Neuronal stem cell (in vitro differentiated cells): ENCODE results near the gene MRPL30.
"Not testable (repeated sequence)": the region's sequence is repeated elsewhere in the genome, so short reads cannot be mapped to it uniquely, and the experiment has no call there.

ENCODE experiments used
- DNase-seq: peaks from one replicate; pipeline ENCODE4 v3.0.0-alpha.2; 2013; ENCODE audit warnings: low spot score
- H2AFZ ChIP-seq: one replicate; pipeline ENCODE4 v1.6.1; 2013; ENCODE audit warnings: mild to moderate bottlenecking, low read length, inconsistent platforms
- H2AK5ac ChIP-seq: 2 replicates; pipeline ENCODE4 v1.6.1; 2013; ENCODE audit warnings: low read depth, mild to moderate bottlenecking, inconsistent platforms, low read length, moderate library complexity, mixed read lengths
- H2BK120ac ChIP-seq: 2 replicates; pipeline ENCODE4 v1.6.1; 2013; ENCODE audit warnings: low read depth, mild to moderate bottlenecking, inconsistent platforms, low read length, moderate library complexity, mixed read lengths
- H2BK12ac ChIP-seq: one replicate; pipeline ENCODE4 v1.6.1; 2013; ENCODE audit warnings: low read length, inconsistent platforms
- H2BK15ac ChIP-seq: 2 replicates; pipeline ENCODE4 v1.6.1; 2013; ENCODE audit warnings: mild to moderate bottlenecking, low read length, inconsistent platforms, mixed read lengths
- H2BK5ac ChIP-seq: one replicate; pipeline ENCODE4 v1.6.1; 2013; ENCODE audit warnings: inconsistent platforms, mild to moderate bottlenecking, low read length, moderate library complexity
- H3K14ac ChIP-seq: one replicate; pipeline ENCODE4 v1.6.1; 2013; ENCODE audit warnings: low read length, inconsistent platforms
- H3K18ac ChIP-seq: 2 replicates; pipeline ENCODE4 v1.6.1; 2013; ENCODE audit warnings: low read length, inconsistent platforms
- H3K23ac ChIP-seq: 2 replicates; pipeline ENCODE4 v1.6.1; 2013; ENCODE audit warnings: low read depth, mild to moderate bottlenecking, mixed read lengths, low read length, inconsistent platforms; ENCODE audit not compliant: poor library complexity
- H3K27ac ChIP-seq: replicated peaks from 3 replicates; pipeline ENCODE4 v1.5.1; 2013; ENCODE audit warnings: low read length, inconsistent platforms
- H3K27me3 ChIP-seq, 3 experiments: 2 replicates each; pipeline ENCODE4 v1.6.1; 2013; ENCODE audit warnings: low read length in 3 of 3, mild to moderate bottlenecking in 2 of 3, inconsistent platforms in 1 of 3, low read depth in 1 of 3, mixed read lengths in 1 of 3, moderate library complexity in 1 of 3; ENCODE audit not compliant: control insufficient read depth in 3 of 3, insufficient read depth in 3 of 3
- H3K36me3 ChIP-seq, 2 donors: replicated peaks in 1 of 2; 2 replicates each; pipeline ENCODE4 v1.6.1; 2013; ENCODE audit warnings: low read length in 2 of 2; ENCODE audit not compliant: control insufficient read depth in 2 of 2, insufficient read depth in 2 of 2
- H3K4ac ChIP-seq: 2 replicates; pipeline ENCODE4 v1.6.1; 2013; ENCODE audit warnings: inconsistent platforms, mild to moderate bottlenecking, low read length, moderate library complexity
- H3K4me1 ChIP-seq, 2 donors: 1 replicate in 1 of 2; 2 replicates in 1 of 2; pipeline ENCODE4 v1.6.1; 2013; ENCODE audit warnings: low read length in 2 of 2, low read depth in 1 of 2; ENCODE audit not compliant: control insufficient read depth in 2 of 2, insufficient read depth in 1 of 2
- H3K4me2 ChIP-seq: one replicate; pipeline ENCODE4 v1.6.1; 2013; ENCODE audit warnings: mild to moderate bottlenecking, low read length, inconsistent platforms; ENCODE audit not compliant: insufficient read depth, poor library complexity, severe bottlenecking
- H3K4me3 ChIP-seq, 2 donors: 2 replicates each; pipeline ENCODE4 v1.5.1; 2013; ENCODE audit warnings: low read length in 2 of 2, mild to moderate bottlenecking in 2 of 2, inconsistent platforms in 1 of 2, moderate library complexity in 1 of 2
- H3K79me1 ChIP-seq: one replicate; pipeline ENCODE4 v1.6.1; 2013; ENCODE audit warnings: low read depth, mild to moderate bottlenecking, inconsistent platforms, low read length, moderate library complexity
- H3K9ac ChIP-seq: one replicate; pipeline ENCODE4 v1.6.1; 2013; ENCODE audit warnings: mild to moderate bottlenecking, low read depth, low read length, inconsistent platforms; ENCODE audit not compliant: poor library complexity
- H3K9me3 ChIP-seq, 2 donors: replicated peaks in 1 of 2; 2 replicates each; pipeline versions ENCODE3 to v1.6.1; 2013; ENCODE audit warnings: low read length in 2 of 2, mild to moderate bottlenecking in 2 of 2, inconsistent platforms in 1 of 2, low read depth in 1 of 2, mixed read lengths in 1 of 2, moderate library complexity in 1 of 2; ENCODE audit not compliant: control insufficient read depth in 2 of 2, insufficient read depth in 1 of 2
- H4K8ac ChIP-seq: one replicate; pipeline ENCODE4 v1.6.1; 2013; ENCODE audit warnings: low read depth, mild to moderate bottlenecking, inconsistent platforms, low read length, moderate library complexity
- H4K91ac ChIP-seq: one replicate; pipeline ENCODE4 v1.6.1; 2013; ENCODE audit warnings: low read length, low read depth, mild to moderate bottlenecking, inconsistent platforms; ENCODE audit not compliant: poor library complexity
- WGBS, 2 donors: extraction: QIAGEN DNeasy Blood & Tissue Kit; methylation state at CpG; one replicate each; pipeline ENCODE4 v1.1.7; 2013; ENCODE audit warnings: missing lambda C conversion rate in 2 of 2, mixed read lengths in 1 of 2; ENCODE audit not compliant: insufficient read length in 2 of 2, insufficient replicate concordance in 1 of 2; ENCODE audit errors: extremely low coverage in 2 of 2; 5-methylcytosine and 5-hydroxymethylcytosine counted together

Gene MRPL30

GRCh38 chr2:99205491-99205890 lies 24.5 kb downstream of the MRPL30 start:
- Histone ChIP-seq H3K9me3 (peaks cover 0 to 8% of the 10 kb centered on the region in 2 donors), H3K9ac (no peak overlapping the region), H3K27ac (no peak overlapping the region), H2BK120ac (no peak overlapping the region), H3K23ac (no peak overlapping the region), H3K27me3 (no peaks in the 10 kb centered on the region), H4K91ac (no peak overlapping the region), H2BK15ac (no peak overlapping the region), H4K8ac (no peak overlapping the region), H3K14ac (no peak overlapping the region), H2BK5ac (no peak overlapping the region), H3K79me1 (no peaks in the 10 kb centered on the region), H2AFZ (no peak overlapping the region), H3K4me2 (no peak overlapping the region), H3K4ac (no peak overlapping the region), H3K4me3 (no peak overlapping the region), H2AK5ac (no peak overlapping the region), H2BK12ac (no peak overlapping the region), H3K18ac (no peak overlapping the region), H3K4me1 (no peaks in the 10 kb centered on the region), H3K36me3 (peaks cover 2 to 15% of the 10 kb centered on the region in 2 donors)
- no peak for DNase-seq
- WGBS, 2 donors: no CpG with 5 or more reads among the region's 5 CpGs

DNA sequence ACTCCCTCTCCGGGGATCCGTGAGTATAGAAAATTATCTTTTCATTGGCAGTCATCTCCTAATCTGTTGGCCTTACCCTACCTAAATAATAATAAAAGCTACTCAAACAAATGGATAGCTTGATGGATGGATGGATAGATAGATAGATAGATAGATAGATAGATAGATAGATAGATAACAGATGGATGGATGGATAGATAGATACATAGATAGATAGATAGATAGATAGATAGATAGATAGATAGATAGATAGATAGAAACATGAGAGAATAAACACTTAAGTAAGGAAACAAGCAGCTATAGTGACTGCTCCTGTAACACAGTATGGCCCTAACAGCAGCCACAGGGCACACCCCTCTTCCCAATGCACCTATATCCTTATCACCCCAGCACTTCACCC lies 35.1 kb downstream of the MRPL30 start:
- Histone ChIP-seq H3K18ac (no peak overlapping the region), H2AFZ (no peak overlapping the region), H4K91ac (no peak overlapping the region), H3K79me1 (no peaks in the 10 kb centered on the region), H2AK5ac (no peak overlapping the region), H2BK5ac (no peak overlapping the region), H3K4ac (no peak overlapping the region), H3K4me3 (no peak overlapping the region), H3K14ac (no peak overlapping the region), H3K27me3 (no peaks in the 10 kb centered on the region), H3K4me2 (no peak overlapping the region), H2BK12ac (no peak overlapping the region), H3K4me1 (no peaks in the 10 kb centered on the region), H2BK120ac (no peak overlapping the region), H3K23ac (no peak overlapping the region), H4K8ac (no peak overlapping the region), H2BK15ac (no peak overlapping the region), H3K36me3 (no peaks in the 10 kb centered on the region), H3K27ac (no peak overlapping the region), H3K9me3 (no peaks in the 10 kb centered on the region), H3K9ac (no peak overlapping the region)
- WGBS, 2 donors: no CpG with 5 or more reads among the region's 2 CpGs
- DNase-seq: no peak

DNA sequence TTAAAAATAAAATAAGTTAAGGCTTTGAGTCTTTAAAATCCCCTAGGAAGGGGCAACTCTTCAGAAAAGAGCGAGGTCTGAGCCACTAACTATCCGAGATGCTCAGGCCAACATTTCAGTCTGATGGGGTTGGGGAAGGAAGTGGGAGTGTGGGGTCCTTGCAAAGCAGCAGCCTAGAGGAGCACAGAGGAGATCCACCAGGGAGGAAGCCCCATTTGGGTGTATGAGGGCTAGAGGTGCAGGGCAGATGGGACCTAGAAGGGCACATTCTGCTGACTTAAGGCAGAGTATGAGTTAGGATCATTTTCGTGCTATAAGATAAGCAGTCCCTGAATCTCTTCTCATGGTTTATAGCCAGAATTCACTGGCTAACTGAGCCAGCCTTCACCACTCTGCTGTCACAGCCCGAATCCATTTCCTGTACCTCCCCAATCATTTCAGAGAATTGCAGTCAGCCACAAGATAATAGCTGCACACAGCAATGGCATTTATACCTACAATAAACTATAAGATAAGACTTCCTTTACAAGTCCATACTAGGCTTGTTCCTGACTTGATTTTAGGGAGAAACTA lies 37.0 kb downstream of the MRPL30 start:
- Histone ChIP-seq H3K79me1 (no peaks in the 10 kb centered on the region), H3K23ac (no peak overlapping the region), H3K4ac (no peak overlapping the region), H3K27ac (no peak overlapping the region), H3K4me1 (no peaks in the 10 kb centered on the region), H2BK12ac (no peak overlapping the region), H3K9me3 (no peaks in the 10 kb centered on the region), H3K14ac (no peak overlapping the region), H4K91ac (no peak overlapping the region), H3K18ac (no peak overlapping the region), H2AFZ (no peak overlapping the region), H3K4me2 (no peak overlapping the region), H3K9ac (no peak overlapping the region), H2BK5ac (no peak overlapping the region), H4K8ac (no peak overlapping the region), H2AK5ac (no peak overlapping the region), H3K4me3 (no peak overlapping the region), H2BK120ac (no peak overlapping the region), H3K36me3 (no peaks in the 10 kb centered on the region), H2BK15ac (no peak overlapping the region), H3K27me3 (no peaks in the 10 kb centered on the region)
- DNase-seq: no peak
- WGBS, 2 donors: no CpG with 5 or more reads among the region's 4 CpGs

DNA sequence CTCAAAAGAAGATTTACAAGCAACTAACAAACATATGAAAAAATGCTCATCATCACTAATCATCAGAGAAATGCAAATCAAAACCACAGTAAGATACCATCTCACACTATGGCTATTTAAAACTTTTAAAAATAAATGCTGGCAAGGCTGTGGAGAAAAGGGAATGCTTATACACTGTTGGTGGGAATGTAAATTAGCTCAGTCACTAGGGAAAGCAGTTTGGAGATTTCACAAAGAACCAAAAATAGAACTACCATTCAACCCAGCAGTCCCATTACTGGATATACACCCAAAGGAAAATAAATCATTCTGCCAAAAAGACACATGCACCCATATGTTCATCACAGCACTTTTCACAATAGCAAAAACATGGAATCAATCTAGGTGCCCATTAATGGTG lies 52.2 kb downstream of the MRPL30 start:
- not testable (repeated sequence) for H2AFZ ChIP-seq, H3K4me3 ChIP-seq, H2AK5ac ChIP-seq, H3K9ac ChIP-seq, H3K4ac ChIP-seq, H3K27me3 ChIP-seq, H3K79me1 ChIP-seq, H2BK5ac ChIP-seq, H3K27ac ChIP-seq, H4K91ac ChIP-seq, H2BK12ac ChIP-seq, H3K4me2 ChIP-seq, H2BK120ac ChIP-seq, DNase-seq, H3K9me3 ChIP-seq, H3K18ac ChIP-seq, H3K36me3 ChIP-seq, H4K8ac ChIP-seq, H2BK15ac ChIP-seq, H3K14ac ChIP-seq, H3K23ac ChIP-seq, H3K4me1 ChIP-seq
